Brain pericyte (primary cell): Measurements from ENCODE around the gene CDKL5.

Experiments used
- DNase-seq: peaks from one replicate; pipeline ENCODE4 v3.0.0-alpha.2; 2012; ENCODE audit warnings: low read depth, low spot score

CDKL5 gene

DNA sequence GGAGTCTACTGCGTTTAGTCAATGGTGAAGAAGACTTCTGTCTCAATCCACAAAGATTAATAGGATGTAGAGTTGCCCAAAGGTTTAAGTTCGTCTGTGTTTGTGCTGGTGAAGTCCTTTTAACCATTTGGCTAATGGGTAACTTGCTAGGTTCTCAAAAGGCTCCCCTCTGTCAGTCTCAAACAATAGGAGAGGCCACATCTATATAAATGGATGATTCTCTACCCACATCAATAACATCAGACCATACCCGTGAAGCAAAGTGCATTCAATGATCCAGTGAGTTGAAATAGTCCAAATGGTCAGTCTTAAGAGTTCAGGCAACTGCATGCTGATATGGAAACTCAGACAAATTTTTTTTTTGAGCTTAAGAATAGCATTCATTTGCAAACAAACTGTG, 218.4 kb downstream of the CDKL5 start:
- no peak for DNase-seq

DNA sequence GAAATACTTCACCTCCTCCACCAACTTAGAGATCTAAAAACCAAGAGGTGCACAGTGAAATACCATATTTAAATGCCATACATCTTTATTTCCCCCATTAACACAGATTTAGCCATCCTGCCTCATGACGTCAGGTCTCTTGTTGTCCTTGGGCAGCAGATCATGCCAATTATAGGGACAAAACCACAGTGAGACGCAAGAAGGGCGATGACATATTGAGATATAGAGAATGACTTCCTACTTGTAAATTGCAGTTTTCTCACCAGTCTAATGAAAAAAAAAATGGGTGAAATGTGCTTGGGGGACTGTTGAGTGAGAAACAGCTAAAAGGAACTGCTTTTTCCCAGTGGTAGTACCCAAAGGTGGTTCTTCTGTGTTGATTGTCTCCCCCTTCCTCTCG, 222.2 kb downstream of the CDKL5 start:
- DNase-seq, result no peak

DNA sequence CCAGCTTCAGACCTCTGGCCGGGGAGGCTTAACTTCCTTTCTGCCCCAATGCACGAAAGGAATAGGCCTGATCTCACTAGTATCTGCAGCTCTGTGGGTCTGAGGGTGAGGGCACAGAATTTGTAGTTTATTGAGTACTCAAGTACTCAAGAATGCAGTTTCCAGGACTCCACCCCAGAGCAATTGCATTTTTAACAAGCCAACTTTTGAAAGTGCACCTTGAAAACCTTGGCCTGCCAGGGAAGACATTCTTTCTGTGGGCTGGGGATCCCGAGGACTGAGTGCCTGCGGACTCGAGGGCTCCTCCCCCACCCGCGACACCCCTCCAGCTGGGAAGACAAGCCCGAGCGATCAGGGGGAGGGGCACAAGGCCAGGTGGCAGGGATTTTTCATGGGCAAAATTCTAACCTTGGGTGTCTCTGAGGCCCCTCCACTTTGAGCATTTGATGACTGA, 224.1 kb downstream of the CDKL5 start:
- no peak for DNase-seq

DNA sequence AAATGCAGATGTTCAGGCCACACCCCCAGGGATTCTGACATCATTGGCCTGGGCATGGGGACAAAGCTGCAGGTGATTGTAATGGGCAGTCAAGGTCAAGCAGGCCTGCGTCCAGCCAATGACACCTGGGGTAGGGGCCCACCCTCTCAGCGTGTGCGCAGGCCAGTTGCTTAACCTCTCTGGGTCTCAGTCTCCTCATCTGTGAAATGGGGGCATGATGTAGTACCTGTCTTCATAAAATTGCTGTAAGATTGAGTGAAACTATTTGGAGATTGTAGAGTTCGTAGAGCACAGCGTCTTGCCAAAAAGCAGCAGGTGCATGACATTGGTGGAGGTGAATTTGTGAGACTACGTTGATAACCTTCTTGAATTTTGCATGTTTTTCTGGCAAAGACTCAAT, 225.3 kb downstream of the CDKL5 start:
- no peak for DNase-seq

DNA sequence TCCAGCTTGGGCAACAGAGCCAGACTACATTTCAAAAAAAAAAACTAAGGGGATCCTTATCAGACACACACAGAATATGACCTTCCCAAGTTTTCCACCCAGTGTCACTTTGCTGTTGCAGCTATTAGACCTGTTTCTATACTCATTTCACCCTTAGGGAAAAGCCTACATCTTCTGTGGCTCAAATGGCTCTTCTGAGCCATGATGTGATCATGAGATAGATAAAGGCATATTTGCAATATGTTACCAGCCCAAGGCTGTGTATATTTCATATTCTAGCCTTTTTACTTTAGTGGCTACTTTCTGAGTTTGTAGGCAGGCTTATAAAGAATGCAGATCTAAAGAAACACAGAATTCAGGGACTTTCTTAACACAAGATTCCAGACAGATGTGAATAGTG, 227.2 kb downstream of the CDKL5 start:
- no peak for DNase-seq

DNA sequence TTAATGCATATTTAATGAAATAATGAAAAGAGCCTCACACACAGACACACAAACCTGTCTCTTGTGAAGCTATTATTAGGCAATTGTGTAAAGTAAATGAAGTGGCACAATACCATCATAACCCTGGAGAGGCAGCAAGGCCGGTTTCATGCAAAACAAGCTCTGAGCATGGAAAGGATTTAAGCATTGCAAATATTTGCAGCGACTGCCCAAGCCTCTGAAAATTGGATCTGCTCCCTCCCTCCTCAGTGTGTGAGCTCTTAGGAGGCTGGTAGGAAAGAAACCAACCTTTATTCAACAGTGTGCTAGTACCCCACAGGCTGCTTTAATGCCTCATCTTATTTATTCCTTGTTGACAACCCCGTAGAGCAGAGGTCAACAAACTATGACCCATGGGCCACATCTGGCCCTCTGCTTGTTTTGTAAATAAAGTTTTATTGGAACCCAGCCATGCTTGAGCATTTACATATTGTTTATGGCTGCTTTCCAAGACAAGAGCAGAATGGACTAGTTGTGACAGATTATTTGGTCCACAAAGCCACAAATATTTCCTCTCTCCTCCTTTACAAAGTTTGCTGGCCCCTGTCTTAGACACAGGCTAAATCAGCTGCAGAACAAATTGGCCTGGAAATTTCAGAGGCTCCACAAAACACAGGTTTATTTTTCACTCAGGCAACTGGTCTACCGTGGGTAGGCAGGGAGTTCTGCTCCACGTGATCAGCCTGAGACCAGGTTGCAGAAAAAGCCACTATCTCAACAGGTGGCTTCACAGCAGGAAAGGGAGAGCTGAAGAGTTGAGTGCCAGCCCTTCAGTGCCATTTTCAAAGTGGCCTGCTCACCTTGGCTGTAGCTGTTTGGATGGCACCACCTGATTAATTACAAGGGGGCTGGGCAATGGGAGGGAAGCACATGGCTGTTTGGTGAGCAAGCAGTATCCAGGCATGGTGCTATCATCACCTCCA, 229.7 kb downstream of the CDKL5 start:
- DNase-seq, result no peak

DNA sequence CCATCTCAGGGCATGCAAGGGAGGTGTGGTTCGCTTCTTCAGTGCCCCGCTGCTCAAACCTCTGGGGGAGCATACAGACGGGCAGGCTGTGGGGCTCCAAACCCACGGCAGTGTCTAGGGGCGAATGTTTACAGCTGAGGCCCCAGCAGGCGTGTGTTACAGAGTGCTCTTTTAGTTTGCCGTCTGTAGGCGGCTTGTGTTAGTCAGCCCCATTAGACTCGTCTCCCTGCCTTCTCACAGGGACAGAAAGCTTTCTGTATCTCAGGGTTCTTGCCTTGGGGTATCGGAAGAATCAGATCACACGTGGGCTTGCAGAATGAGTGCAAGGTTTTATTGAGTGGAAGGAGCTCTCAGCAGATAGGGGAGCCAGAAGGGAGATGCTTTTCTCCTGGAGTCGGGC, 235.9 kb downstream of the CDKL5 start:
- no peak for DNase-seq

DNA sequence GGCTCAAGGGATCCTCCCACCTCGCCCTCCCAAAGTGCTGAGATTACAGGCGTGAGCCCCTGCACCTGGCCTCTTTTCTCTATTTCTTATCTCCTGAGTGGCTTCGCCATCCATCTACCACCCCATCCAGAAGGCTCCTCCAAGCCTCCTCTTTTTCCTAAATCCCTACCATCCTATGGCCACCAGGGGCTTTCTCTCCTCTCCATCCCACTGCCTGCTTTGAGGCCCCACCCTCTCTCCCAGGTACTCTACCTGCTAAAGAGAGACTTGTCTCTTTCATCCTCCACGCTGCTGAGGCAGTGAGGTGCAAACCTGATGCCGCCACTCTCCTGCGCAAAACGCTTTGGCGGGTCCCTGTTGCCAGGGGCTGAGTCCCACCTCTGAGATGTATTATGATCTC, 239.5 kb downstream of the CDKL5 start:
- no peak for DNase-seq

DNA sequence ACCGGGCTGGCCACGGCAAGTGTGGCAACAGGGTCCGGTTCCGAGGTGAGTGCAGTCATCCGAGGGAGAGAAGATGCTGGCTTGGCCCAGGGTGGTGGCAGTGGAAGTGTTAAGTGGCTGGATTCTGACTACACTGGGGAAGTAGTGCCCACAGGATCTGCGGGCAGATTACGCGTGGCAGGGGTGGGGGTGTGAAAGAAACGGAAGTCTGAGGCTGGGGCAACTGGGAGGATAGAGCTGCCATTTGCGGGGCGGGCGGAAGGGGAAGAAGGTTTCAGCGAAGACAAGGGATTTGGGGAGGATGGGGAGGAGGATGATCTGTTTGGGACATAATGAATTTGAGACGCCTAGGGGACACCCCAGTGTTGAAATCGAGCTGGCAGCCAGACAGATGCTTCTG, 241.2 kb downstream of the CDKL5 start:
- DNase-seq, result no peak

DNA sequence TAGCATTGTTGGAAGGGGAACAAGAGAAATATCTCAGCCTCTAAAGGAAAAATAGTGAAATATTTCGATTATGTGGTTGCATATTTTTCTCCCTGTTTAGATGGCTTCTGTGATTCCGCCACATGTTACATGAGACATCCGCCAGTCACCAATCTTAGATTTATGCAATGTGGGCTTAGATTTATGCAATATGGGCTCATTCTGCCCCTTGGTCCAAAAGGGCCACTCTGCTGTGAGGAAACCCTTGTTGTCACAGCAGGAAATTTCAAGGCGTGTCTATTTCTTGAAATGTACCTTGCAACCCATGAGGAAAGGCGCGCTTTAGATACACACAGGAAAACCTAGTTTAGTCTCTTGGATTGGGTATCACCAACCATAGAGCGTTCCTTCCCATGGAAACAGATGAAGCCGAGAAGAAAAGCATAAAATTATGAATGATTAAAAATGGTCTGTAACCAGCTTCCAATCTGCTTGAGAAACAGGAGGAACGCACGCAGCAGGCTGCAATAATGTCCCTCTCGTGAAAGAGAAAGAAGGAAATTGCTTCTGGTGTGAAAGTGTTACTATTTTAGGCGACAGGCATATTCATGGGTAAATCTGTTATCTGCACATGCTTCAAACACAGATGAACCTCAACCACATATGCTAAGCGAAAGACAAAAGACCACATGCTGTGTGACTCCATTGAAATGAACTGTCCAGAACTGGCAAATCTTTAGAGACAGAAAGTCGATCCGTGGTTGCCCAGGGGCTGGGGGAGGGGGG, 242.8 kb downstream of the CDKL5 start:
- DNase-seq, result no peak

DNA sequence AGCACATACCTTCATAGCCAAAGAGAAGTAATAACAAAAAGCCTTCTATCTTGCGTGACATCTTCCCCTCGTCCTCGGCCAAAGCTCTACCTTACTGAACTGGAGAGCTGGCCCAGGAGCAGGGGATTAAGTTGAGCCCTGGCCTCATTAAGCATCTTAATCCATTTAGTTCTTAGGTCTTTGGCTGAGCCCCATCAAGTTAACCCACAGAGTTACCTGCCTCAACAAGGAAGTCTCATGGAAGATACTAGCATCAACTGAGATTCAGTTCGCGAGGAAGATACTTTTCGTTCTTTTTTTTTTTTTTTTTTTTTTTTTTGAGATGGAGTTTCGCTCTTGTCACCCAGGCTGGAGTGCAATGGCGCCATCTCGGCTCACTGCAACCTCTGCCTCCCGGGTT, 246.6 kb downstream of the CDKL5 start, which contains the start of gene RS1:
RS1 (minus strand) TSS at position 101 of the 400 bp plus-strand sequence; CDS start at position 61, 40 bp downstream.
- DNase-seq, result no peak

DNA sequence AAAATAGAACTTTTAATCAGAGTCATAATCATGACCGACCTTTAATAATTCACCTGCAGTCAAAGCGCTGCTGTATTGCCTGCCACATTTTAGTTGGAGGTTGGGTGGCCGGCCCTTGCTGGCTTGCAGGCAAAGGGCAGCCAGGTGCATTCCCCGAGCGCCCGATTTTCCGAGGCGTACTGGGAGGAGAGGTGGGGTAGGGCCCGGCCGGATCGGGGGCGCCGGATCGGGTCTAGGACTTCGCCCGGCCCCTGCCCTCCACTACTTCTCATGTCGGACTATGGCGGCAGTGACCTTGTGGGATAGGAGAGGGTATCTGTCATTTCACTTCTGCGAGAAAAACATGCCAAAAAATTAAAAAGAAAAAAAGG, 249.0 kb downstream of the CDKL5 start:
- no peak for DNase-seq

DNA sequence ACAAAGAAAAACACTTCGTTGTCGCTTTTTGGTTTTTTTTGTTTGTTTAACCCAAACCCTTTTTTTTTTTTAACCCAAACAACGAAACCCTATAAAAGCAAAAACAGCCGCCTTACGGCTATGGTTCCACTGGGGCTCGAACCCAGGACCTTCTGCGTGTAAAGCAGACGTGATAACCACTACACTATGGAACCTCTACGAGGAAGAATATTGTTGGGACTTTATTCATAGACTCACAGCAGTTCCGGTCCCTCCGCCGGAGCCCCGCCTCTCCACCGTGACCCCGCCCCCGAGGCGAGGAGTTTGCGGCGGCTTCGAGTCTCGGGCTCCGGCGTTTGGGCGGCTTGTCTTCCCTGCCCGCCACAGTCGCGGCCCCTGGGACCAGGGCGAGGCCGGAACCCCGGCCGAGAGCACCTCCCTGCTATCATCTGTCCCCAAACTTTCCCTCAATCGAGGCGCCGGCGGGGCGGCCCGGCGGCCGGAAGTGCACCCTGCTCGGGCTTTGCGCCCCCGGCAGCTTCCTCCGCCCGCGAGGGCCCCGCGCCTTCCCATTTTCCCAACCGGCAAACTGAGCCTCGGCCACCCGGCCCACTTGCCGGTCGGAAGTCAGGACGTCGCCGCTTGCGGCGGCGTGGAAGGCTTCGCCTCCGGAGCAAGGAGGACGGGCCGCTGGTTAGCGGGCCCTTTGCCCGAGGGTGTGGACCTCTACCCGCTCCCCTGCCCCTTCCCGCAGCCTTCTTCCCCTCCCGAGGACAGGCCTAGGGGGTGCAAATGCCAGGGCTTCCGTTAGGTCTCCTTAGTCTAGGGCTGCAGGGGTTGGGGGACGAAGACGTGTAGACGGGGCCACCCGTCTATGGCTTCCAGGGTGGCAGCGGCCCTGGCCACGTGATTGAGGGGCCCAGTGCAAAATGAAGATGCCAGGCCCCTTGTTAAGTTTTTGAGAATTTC, 249.7 kb downstream of the CDKL5 start:
- DNase-seq, result peak; percentile 46

DNA sequence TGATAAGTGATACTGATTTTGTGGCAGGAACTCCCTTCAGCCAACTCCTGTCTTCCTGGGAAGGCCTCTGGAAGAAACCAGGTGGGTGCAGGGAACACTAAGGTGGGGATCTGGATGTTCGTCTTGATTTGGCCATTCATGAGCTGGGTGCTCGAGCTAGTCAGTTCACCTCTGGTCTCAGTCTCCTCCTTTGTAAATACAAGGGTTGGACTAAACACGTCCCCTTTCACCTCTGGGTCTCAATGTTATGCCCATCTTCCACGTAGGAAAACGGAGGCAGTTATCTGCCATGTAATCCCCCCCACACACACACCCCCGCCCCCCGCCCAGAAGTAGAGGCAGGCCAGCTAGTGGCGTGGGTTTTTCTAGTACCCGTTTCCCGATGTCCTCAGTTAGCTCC, 250.6 kb downstream of the CDKL5 start:
- DNase-seq, result no peak

DNA sequence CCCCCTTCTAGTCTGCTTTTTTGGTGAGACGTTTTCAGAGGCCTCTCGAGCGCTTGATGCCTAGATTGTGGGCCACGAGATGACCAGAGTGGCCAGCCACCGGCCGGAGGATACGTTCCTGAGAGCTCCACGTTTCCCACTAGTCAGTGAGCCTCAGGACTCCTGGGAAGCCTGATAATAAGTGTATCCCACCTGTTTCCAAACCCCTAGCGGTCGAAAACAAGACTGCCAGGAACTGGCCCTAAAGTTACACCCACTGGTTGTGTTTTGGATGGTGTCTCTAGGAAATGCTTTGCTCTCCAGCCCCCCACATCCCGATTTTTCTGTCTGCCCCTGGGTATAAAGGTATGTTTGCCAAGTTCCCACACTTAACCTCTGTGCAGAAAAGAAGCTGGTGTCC, 251.1 kb downstream of the CDKL5 start:
- no peak for DNase-seq

DNA sequence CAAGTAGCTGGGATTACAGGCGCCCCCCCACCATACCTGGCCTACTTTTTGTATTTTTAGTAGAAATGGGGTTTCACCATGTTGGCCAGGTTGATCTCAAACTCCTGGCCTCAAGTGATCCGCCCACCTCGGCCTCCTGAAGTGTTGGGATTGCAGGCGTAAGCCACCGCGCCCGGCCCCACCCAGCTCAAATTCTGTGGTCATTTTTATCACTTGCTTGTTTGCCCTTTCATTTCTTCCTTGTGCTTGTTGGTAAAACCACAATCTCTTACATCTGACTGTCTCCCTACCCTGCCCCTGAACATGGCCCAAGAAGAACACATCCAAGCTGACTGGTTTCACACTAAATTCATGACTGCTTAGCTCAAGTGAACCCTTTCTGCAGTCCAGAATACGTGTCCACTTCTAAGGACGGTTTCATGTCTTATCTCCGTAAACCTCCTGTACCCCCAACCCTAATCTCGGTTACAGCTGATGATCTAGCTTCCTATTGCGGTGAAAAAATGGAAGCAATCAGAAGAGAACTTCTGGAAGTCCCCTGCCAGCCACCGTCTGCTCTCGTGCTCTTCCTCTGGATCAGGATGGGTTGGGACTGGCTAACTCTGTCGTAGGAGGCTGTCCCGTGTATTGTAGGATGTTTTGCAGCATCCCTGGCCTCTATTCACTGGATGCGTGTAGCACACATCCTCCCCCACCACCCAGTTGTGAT, 251.9 kb downstream of the CDKL5 start:
- DNase-seq, result no peak

DNA sequence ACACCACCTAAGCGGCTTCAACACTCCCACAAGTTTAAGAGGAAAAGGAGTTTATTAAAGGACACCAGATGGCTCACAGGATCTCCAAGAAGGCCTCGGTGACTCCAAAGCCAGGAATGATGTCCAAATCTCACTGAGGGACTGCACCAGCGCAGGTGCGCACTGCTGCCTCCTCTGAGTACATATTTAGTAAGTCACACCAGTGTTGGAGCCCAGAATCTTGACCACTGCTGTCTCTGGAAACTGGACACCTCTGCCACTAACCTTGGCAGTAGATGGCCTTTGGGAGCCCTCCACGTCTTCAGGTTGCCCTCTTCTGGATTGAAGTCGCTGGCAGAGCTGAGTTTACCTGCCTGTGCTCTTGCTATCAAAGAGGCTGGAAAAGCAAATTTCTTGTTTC, 256.6 kb downstream of the CDKL5 start:
- no peak for DNase-seq

DNA sequence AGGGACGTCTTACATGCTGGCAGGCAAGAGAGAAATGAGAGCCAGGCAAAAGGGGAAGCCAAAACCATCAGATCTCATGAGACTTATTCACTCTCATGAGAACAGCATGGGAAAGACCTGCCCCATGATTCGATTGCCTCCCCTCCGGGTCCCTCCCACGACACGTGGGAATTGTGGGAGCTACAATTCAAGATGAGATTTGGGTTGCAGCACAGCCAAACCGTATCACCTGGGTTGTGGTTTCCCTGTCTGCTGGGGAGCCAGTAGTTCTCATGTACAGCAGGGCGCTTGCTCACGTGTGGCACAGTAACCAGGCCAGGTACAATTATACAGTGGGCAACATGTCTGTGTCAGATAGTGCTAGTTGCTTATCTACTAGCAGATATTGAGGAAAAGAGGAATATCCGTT, 257.6 kb downstream of the CDKL5 start:
- DNase-seq, result no peak

DNA sequence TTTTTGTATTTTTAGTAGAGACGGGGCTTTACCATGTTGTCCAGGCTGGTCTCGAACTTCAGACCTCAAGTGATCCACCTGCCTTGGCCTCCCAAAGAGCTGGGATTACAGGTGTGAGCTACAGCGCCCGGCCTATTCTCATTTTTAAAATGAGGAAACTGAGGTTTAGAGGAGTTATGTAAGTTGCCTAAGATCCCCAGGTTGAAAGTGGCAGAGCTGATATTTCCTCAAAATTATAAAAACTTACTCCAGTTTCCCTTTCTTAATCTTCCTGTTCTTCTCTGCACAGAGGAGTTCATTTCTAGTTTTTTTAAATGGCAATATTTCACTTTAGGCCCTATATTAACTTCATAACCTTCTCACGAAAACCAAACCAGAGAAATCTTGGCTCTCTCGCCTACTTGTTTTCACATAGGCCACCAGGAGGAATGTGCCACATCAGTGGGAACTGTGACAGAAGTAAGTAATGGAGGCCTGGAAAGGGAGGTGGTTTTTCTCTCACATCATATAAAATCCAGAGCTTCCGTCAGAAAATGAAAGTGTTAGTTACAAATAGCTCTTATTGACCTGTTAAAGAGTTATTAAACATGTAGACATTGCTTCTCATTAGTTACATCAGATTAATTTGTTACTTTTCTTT, 262.6 kb downstream of the CDKL5 start:
- no peak for DNase-seq

DNA sequence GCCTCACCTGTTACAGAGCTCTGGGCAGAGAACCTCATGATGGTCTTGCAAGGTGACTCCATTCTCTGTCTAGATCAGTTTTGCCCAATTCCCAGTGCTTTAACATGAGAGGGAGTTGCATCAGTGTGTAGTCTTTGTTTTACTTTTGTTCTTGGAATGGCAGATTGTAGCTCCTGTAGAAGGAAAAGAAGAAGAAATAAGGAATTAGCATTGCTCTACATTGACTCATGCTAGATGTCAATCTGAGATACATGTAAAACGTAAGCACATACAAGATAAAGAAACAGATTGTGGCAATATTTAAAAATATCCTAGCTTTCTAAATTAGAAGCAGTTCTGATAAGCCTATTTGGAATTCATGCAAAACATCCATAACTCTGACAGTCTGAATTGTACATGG, 266.0 kb downstream of the CDKL5 start:
- DNase-seq, result no peak
